GM19328 (cell line): ENCODE results near the gene KIAA1671.

Experiments used
- ATAC-seq: cut with Tn5 transposase; IDR thresholded peaks from one replicate; pipeline ENCODE4 v1.9.1; 2021; ENCODE audit warnings: mild to moderate bottlenecking, moderate library complexity; ENCODE audit not compliant: unreplicated experiment

Gene KIAA1671

DNA sequence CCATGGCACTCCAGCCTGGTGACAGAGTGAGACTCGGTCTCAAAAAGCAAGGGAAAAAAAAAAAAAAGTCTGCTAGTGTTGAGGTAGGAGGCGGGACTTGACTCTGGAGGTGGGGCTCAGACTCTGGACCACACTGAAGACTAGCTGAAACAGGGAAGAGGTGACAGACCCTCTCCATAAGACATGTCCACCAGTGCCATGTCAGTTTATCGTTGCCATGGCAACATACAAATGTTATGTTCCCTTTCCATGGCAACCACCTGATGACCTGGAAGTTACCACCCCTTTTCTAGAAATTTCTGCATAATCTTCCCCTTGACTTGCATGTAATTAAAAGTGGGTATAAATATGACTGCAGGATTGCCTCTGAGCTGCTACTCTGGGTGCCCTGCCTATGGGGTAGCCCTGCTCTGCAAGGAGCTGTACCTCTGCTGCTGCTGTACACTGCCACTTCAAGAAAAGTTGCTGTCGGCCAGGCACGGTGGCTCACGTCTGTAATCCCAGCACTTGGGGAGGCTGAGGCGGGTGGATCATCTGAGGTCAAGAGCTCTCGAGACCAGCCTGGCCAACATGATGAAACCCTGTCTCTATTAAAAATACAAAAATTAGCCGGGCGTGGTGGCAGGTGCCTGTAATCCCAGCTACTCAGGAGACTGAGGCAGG lies 55.1 kb downstream of the KIAA1671 start:
- ATAC-seq, result no peak

DNA sequence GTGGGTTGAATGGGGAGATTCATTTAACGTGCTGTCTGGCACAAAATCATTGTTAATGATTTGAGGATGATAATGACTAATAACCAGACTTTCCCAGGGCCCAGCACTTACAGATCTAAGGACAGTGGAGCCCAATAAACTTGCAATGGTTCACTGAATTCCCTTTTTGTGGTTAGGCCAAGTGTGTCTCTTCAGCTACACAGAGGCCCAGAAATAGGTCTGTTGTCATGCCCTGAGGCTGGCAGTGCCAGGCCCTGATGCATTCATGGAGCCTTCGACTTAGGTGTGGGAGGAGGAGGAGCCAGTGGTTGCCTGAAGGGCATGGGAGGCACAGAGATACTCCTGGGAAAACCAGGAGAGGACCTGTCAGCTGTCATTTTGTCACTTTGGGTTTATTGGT lies 56.1 kb downstream of the KIAA1671 start:
- ATAC-seq, result no peak

GRCh38 chr22:25012741-25013143 lies 60.2 kb downstream of the KIAA1671 start:
- no peak for ATAC-seq

DNA sequence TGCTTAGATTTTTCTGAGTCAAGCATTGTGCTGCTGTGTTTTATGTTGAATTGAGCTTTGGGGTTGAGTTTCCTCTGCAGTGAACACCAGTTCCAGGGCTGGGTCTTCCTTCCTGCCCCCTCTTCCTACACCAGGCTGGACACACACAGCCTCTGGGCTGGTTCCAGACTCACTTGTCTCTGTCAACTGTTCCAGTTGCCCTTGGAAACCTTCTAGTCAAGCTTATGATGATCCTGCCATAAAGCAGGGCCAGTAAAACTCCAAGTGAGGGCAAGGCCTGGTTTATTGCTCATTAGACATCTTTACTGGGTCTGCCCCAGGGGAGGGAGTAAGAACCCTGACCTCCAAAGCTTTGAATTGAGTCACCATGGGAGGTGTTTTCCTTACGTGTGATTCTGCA lies 61.1 kb downstream of the KIAA1671 start:
- no peak for ATAC-seq

GRCh38 chr22:25014896-25015755 lies 62.6 kb downstream of the KIAA1671 start:
- ATAC-seq, result no peak

DNA sequence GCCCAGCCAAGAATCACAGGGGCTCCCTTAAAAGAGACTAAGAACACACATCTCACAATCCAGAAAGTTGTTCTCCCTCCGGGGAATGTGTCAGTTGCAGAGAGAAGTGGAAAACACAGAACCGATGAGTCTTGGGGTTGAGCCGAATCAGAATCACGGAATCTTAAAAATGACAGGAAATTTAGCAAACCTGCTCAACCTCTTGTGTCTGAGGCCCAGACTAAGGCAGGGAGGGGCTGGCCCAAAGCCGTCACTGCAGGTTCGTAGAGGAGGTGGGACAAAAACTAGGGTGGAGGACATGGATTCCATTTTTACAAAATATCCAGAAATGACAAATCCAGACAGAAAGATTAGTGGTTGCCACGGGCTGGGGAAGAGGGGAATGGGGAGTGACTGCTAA lies 63.8 kb downstream of the KIAA1671 start:
- ATAC-seq, result no peak

DNA sequence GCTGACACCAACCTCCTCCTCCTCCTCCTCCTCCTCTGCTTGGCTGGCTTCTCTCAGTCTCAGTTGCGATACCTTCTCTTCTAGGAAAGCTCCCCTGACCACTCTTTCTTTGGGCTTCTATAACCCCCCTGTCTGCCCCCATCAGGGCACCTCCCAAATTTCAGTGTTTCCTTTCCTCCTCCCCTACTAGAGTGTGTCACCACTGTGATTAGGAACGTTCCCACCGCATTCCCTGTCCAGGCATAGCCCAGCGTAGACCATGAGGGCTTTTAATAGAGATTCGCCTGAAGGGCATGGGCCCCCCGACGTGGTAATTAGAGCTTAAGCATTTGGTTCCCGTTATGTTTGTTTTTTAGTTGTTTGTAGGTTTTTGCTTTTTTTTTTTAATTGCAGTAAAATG lies 65.5 kb downstream of the KIAA1671 start:
- no peak for ATAC-seq

GRCh38 chr22:25019427-25020184 lies 67.1 kb downstream of the KIAA1671 start:
- ATAC-seq, result no peak

- no peak for ATAC-seq
Observed at GRCh38 chr22:25021409-25021808, 68.9 kb downstream of the KIAA1671 start.

DNA sequence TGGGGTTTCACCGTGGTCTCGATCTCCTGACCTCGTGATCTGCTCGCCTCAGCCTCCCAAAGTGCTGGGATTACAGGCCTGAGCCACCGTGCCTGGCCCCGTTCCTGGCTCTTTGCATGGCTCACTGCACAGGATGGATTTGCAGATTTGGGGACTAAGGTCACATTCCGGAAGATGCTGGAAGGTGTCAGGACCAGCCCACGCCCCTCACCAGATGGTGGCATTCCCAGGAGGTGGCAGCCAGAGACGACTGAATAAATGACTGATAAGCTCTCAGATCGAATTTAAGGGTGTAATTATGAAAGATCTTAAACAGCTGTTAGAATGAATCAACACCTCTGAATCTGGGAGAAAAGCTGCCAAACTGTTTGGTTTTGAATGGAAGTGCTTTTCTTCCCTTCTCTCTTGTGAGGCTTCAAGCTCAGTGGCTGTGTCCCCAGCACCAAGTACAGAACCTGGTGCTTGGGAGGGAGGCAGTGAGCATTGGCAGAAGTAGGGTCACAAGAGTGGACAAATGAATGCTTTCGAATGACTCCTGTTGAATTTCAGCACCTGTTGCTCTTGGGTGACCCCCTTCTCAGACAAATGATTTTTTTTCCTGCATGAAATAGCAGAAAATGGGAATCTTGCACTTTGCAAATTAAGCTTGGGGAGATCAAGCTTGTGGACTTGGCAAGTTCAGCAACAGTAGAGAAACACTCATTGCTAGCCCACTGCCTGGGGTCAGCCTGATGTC lies 69.6 kb downstream of the KIAA1671 start:
- ATAC-seq, result no peak

GRCh38 chr22:25023879-25024278 lies 71.4 kb downstream of the KIAA1671 start:
- ATAC-seq, result no peak

- no peak for ATAC-seq
Observed at GRCh38 chr22:25024895-25025294, 72.4 kb downstream of the KIAA1671 start.

DNA sequence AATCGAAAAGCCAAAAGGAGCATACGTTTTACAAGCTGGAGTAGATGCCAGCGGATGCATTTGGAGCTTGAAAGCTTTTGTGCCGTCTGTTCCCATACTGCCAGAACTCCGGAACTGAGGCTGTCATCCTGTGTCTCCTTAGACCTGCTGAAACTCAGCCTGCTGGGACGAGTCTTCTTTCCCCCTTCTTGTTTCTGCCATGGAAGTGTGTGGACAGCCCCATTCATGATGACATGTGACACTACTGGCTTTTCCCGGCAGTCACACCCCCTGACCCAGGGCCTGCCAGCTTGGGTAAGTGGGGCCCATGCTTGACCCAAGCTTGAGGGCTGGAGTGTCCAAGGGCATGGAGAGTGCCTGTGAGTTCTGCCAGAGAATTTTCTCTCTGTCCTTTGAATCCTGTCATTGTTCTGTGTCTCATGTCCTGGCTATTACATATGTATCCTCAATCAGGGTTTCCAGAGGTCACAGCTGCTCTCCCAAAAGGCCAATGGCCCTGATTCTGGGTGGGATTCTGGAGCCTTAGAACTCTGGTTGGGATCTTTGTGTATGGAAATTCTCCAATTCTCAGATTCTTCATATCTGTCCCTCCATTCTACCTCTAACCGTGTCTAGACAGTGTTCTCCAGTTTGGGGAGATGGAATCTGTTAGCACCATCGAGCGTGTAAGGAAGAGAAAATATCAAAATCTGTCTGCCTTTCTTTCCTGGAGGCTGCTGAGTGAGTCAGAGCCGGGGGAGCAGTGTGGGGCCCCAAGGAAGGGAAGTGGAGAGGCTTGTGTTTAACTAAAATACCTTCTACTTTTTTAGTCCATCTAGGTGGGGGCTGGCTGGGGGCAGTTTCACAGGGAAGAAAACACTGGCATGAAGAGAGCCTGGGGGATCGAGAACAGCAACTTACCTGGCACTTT lies 73.2 kb downstream of the KIAA1671 start:
- no peak for ATAC-seq

DNA sequence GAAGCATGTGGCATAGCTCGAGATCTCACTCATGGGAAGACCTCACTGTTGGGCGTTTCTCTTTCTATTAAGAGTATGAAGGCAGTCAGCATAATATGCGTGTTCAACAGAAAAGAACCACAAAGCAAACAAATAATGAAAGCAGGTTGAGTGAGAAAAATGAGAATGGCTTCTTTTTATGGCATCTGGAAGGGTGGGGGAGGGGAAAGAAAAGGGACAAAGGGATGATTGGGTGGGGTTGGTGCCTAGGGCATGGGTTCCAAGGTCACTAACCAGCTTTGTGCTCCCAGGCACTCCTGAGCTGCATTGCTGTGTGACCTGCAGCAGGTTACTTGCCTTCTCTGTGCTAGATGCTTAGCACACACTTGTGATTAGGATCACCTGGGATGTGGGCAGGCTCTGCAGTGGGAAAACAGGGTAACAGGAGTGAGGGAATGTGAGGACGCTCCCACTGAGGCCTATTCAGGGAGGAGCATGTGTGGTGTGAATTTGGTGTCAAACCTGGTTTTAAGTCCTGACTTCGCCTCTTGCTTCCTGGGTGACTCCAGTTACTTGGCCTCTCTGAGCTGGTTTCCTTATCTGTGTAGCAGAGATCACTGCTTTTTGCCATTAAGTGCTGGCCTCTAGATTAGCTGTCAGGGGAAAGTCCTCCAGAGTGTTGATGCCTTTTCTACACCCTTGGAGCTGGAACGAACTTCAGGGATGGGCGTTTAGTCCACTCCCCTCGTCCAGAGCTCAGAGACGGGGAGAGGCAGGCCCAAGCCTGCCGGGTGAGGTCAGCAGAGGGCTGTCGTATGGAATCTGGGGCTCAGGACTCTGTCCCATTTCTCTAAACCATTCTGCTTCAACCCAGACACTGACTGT lies 74.8 kb downstream of the KIAA1671 start:
- ATAC-seq, result no peak

GRCh38 chr22:25027959-25028840 lies 75.7 kb downstream of the KIAA1671 start:
- no peak for ATAC-seq

GRCh38 chr22:25028841-25029141 lies 76.3 kb downstream of the KIAA1671 start:
- no peak for ATAC-seq

- no peak for ATAC-seq
Observed at GRCh38 chr22:25029181-25029580, 76.7 kb downstream of the KIAA1671 start.

- no peak for ATAC-seq
Observed at GRCh38 chr22:25030636-25031035, 78.1 kb downstream of the KIAA1671 start.
